NCI-H1417 (cell line): ENCODE measurements around the gene ADAMTS12.

Experiments
- DNase-seq, 3 experiments: peaks; one replicate each; lab custom pipeline; 2025; lab: John Stamatoyannopoulos, UW

The ADAMTS12 gene

GRCh38 chr5:33713136-33713765 lies 178.5 kb downstream of the ADAMTS12 start:
- DNase-seq, result no peak

GRCh38 chr5:33712664-33713063 lies 179.1 kb downstream of the ADAMTS12 start:
- no peak for DNase-seq

GRCh38 chr5:33711094-33711679 lies 180.6 kb downstream of the ADAMTS12 start:
- DNase-seq, result peak in 1 of 3 experiments; percentile 9

- no peak for DNase-seq
Observed at GRCh38 chr5:33702867-33703266, 188.9 kb downstream of the ADAMTS12 start.

- no peak for DNase-seq
Observed at GRCh38 chr5:33701951-33702350, 189.8 kb downstream of the ADAMTS12 start.

GRCh38 chr5:33701251-33701650 lies 190.5 kb downstream of the ADAMTS12 start:
- DNase-seq, result no peak

- DNase-seq, result no peak
Observed at GRCh38 chr5:33696411-33696810, 195.4 kb downstream of the ADAMTS12 start.

GRCh38 chr5:33692980-33693379 lies 198.8 kb downstream of the ADAMTS12 start:
- DNase-seq, result no peak

GRCh38 chr5:33691856-33692255 lies 199.9 kb downstream of the ADAMTS12 start:
- DNase-seq, result no peak

- no peak for DNase-seq
Observed at GRCh38 chr5:33690374-33691135, 201.2 kb downstream of the ADAMTS12 start.

GRCh38 chr5:33688526-33688925 lies 203.3 kb downstream of the ADAMTS12 start:
- DNase-seq, result no peak

- no peak for DNase-seq
Observed at GRCh38 chr5:33688066-33688465, 203.7 kb downstream of the ADAMTS12 start.

- no peak for DNase-seq
Observed at GRCh38 chr5:33685873-33686755, 205.7 kb downstream of the ADAMTS12 start.

GRCh38 chr5:33684496-33685159 lies 207.2 kb downstream of the ADAMTS12 start:
- DNase-seq, result no peak

GRCh38 chr5:33679791-33680190 lies 212.0 kb downstream of the ADAMTS12 start:
- no peak for DNase-seq

GRCh38 chr5:33675958-33676464 lies 215.8 kb downstream of the ADAMTS12 start:
- DNase-seq, result no peak

- no peak for DNase-seq
Observed at GRCh38 chr5:33671700-33672291, 220.0 kb downstream of the ADAMTS12 start.

- DNase-seq, result no peak
Observed at GRCh38 chr5:33662722-33663427, 228.9 kb downstream of the ADAMTS12 start.

- DNase-seq, result no peak
Observed at GRCh38 chr5:33659526-33660169, 232.1 kb downstream of the ADAMTS12 start.
